Mesenchymal stem cell (in vitro differentiated cells and primary cell): Measurements from ENCODE around the gene HNRNPM.

ENCODE experiments used
- DNase-seq: peaks from one replicate; pipeline ENCODE4 v3.0.0-alpha.2; 2013
- H2AFZ ChIP-seq: one replicate; pipeline ENCODE4 v1.6.1; 2013; ENCODE audit warnings: low read depth, mild to moderate bottlenecking, control low read depth, inconsistent platforms, low read length, moderate library complexity
- H2AK5ac ChIP-seq: 2 replicates; pipeline ENCODE4 v1.6.1; 2013; ENCODE audit warnings: low read length, moderate library complexity, mild to moderate bottlenecking, inconsistent platforms; ENCODE audit not compliant: severe bottlenecking
- H2BK120ac ChIP-seq: one replicate; pipeline ENCODE4 v1.6.1; 2013; ENCODE audit warnings: low read depth, mild to moderate bottlenecking, inconsistent platforms, low read length, moderate library complexity
- H2BK12ac ChIP-seq, 2 experiments: one replicate each; pipeline ENCODE4 v1.6.1; 2013; ENCODE audit warnings: inconsistent platforms in 2 of 2, low read length in 2 of 2, mild to moderate bottlenecking in 2 of 2, moderate library complexity in 2 of 2, control low read depth in 1 of 2
- H2BK15ac ChIP-seq: one replicate; pipeline ENCODE4 v1.6.1; 2013; ENCODE audit warnings: mild to moderate bottlenecking, low read depth, inconsistent platforms; ENCODE audit not compliant: poor library complexity, severe bottlenecking
- H2BK5ac ChIP-seq: 2 replicates; pipeline ENCODE4 v1.6.1; 2013; ENCODE audit warnings: low read depth, mild to moderate bottlenecking, low read length, control low read depth, inconsistent platforms; ENCODE audit not compliant: poor library complexity, severe bottlenecking
- H3K14ac ChIP-seq, 2 experiments: one replicate each; pipeline ENCODE4 v1.6.1; 2013; ENCODE audit warnings: inconsistent platforms in 2 of 2, low read length in 2 of 2, control low read depth in 1 of 2, mild to moderate bottlenecking in 1 of 2, moderate library complexity in 1 of 2
- H3K18ac ChIP-seq, 2 experiments: one replicate each; pipeline ENCODE4 v1.6.1; 2013; ENCODE audit warnings: inconsistent platforms in 2 of 2, low read length in 2 of 2, control low read depth in 1 of 2, low read depth in 1 of 2, mild to moderate bottlenecking in 1 of 2
- H3K23ac ChIP-seq, 2 experiments: one replicate each; pipeline ENCODE4 v1.6.1; 2013; ENCODE audit warnings: inconsistent platforms in 2 of 2, low read length in 2 of 2, mild to moderate bottlenecking in 2 of 2, moderate library complexity in 2 of 2, control low read depth in 1 of 2
- H3K27ac ChIP-seq: 2 replicates; pipeline ENCODE4 v1.5.1; 2013; ENCODE audit warnings: mild to moderate bottlenecking, moderate library complexity, low read length, control low read depth, inconsistent platforms; ENCODE audit not compliant: poor library complexity, severe bottlenecking
- H3K27me3 ChIP-seq, 2 experiments: 2 replicates each; pipeline versions ENCODE4 v1.6.1 to v1.7.0; 2013; ENCODE audit warnings: low read length in 2 of 2, mild to moderate bottlenecking in 2 of 2, moderate library complexity in 2 of 2, control low read depth in 1 of 2, inconsistent platforms in 1 of 2; ENCODE audit not compliant: control insufficient read depth in 1 of 2, insufficient read depth in 1 of 2
- H3K36me3 ChIP-seq, 2 experiments: 2 replicates each; pipeline versions ENCODE4 v1.6.1 to v1.7.0; 2013; ENCODE audit warnings: low read length in 2 of 2, control low read depth in 1 of 2, inconsistent platforms in 1 of 2, low read depth in 1 of 2, mild to moderate bottlenecking in 1 of 2; ENCODE audit not compliant: insufficient read depth in 2 of 2, control insufficient read depth in 1 of 2
- H3K4ac ChIP-seq, 2 experiments: one replicate each; pipeline ENCODE4 v1.6.1; 2013; ENCODE audit warnings: inconsistent platforms in 2 of 2, low read length in 2 of 2, mild to moderate bottlenecking in 2 of 2, moderate library complexity in 2 of 2, control low read depth in 1 of 2, low read depth in 1 of 2
- H3K4me1 ChIP-seq: 2 replicates; pipeline ENCODE4 v1.6.1; 2013; ENCODE audit warnings: low read depth, low read length, control low read depth; ENCODE audit not compliant: control insufficient read depth, insufficient read depth
- H3K4me2 ChIP-seq: 2 replicates; pipeline ENCODE4 v1.6.1; 2013; ENCODE audit warnings: low read length, mild to moderate bottlenecking, inconsistent platforms; ENCODE audit not compliant: poor library complexity, severe bottlenecking
- H3K4me3 ChIP-seq, 2 experiments: 2 replicates each; pipeline versions ENCODE4 v1.5.1 to v1.7.0; 2013; ENCODE audit warnings: low read length in 2 of 2, mild to moderate bottlenecking in 2 of 2, control low read depth in 1 of 2, low read depth in 1 of 2; ENCODE audit not compliant: insufficient read depth in 1 of 2
- H3K79me1 ChIP-seq: replicated peaks from 2 replicates; pipeline ENCODE4 v1.6.1; 2013; ENCODE audit warnings: mild to moderate bottlenecking, control low read depth, low read length, inconsistent platforms; ENCODE audit not compliant: poor library complexity, severe bottlenecking
- H3K9ac ChIP-seq: 2 replicates; pipeline ENCODE4 v1.7.0; 2013; ENCODE audit warnings: mild to moderate bottlenecking, low read length, moderate library complexity
- H3K9me3 ChIP-seq: 2 replicates; pipeline ENCODE4 v1.7.0; 2013; ENCODE audit warnings: mild to moderate bottlenecking, low read length; ENCODE audit not compliant: control insufficient read depth
- H4K8ac ChIP-seq: one replicate; pipeline ENCODE4 v1.6.1; 2013; ENCODE audit warnings: inconsistent platforms, mild to moderate bottlenecking, low read length, moderate library complexity
- H4K91ac ChIP-seq: one replicate; pipeline ENCODE4 v1.6.1; 2013; ENCODE audit warnings: mild to moderate bottlenecking, low read length, inconsistent platforms
- WGBS: methylation state at CpG from one replicate; pipeline ENCODE4 v1.1.7; 2013; ENCODE audit warnings: mixed read lengths; 5-methylcytosine and 5-hydroxymethylcytosine counted together

The HNRNPM gene

DNA sequence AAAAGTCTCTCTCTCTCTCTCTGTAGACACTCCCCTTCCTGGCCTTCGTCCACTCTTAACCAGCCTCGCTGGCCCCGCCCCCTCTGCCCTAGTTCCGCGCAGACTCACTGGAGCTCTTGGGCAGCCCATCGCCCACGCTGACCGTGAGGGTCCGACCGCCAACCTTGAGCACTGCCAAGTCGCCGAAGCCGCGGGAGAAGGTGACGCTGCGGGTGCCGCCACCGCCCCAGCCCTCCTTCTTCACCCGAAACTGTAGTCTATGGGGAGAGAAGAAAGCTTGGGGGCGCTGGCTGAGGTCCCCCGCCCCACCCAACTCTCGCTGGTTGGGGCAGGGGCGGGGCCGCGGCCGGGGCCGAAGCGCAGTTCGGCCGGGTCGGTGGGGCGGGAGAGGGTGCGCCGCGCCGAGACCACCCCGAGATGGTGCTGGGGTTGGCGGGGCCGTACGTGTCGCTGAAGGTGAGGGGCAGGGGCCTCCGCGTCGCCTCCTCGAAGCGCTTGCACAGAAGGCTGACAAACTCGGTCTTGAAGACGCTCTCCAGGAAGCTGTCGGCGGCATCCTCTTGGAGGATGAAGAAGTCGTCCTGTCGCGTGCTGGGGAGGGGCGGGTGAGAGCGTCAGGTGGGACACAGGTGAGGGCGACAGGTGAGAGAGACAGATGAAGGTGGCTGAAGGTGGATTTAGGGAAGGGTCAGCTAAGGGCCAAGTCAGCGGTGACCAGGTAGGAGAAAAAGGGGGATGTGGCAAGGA is 81.7 kb downstream of the HNRNPM start:
- Histone ChIP-seq H2AFZ (peak overlapping the region; percentile 48), H3K36me3 (peaks cover 0 to 7% of the 10 kb centered on the region in 2 experiments), H2AK5ac (no peak overlapping the region), H3K4ac (peak overlapping the region in 1 of 2 experiments; percentile 45), H2BK120ac (peak overlapping the region; percentile 86), H3K4me3 (peak overlapping the region; percentile 72 to 97), H3K4me1 (peaks cover 9% of the 10 kb centered on the region), H3K27ac (peak overlapping the region; percentile 81), H3K9me3 (no peaks in the 10 kb centered on the region), H4K91ac (peak overlapping the region; percentile 70), H3K4me2 (peak overlapping the region; percentile 64), H3K27me3 (no peaks in the 10 kb centered on the region), H2BK15ac (peak overlapping the region; percentile 60), H3K79me1 (peaks cover 24% of the 10 kb centered on the region), H3K23ac (no peak overlapping the region), H3K14ac (peak overlapping the region in 1 of 2 experiments; percentile 63), H3K18ac (peak overlapping the region; percentile 10 to 88), H4K8ac (peak overlapping the region; percentile 62), H2BK12ac (peak overlapping the region in 1 of 2 experiments; percentile 45), H2BK5ac (no peak overlapping the region), H3K9ac (peak overlapping the region; percentile 91)
- 3% methylated on average over 48 of the region's 57 CpGs for whole genome bisulfite sequencing
- DNase-seq, result peak; percentile 95

DNA sequence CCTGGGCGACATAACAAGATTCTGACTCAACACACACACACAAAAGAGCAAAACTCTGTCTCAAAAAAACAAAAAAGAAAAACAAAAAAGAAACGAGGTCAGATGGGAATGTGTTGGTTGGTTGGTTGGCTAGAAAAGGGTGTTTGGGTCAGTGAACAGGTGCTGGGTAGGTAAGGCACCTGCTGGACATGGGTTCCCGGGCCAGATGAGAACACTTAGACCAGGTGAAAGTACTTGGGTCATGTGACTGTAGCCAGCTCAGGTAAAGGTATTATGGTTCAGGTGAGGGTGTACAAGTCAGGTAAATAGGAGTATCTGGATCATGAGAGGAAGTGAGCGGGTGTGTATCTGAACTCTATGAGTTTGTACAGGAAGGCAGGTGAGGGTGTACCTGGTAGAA is 83.7 kb downstream of the HNRNPM start:
- H3K4me1 ChIP-seq, result peaks cover 9% of the 10 kb centered on the region
- H3K23ac ChIP-seq, result no peak overlapping the region
- no peak overlapping the region for H4K8ac ChIP-seq
- H2BK120ac ChIP-seq, result no peak overlapping the region
- peaks cover 24% of the 10 kb centered on the region for H3K79me1 ChIP-seq
- H3K9ac ChIP-seq, result no peak overlapping the region
- H3K27ac ChIP-seq, result no peak overlapping the region
- H3K18ac ChIP-seq, result no peak overlapping the region
- H2AK5ac ChIP-seq, result no peak overlapping the region
- no peak overlapping the region for H3K4me3 ChIP-seq
- WGBS, result 75% methylated on average over 3 of the region's 4 CpGs
- H2AFZ ChIP-seq, result no peak overlapping the region
- H2BK15ac ChIP-seq, result no peak overlapping the region
- H3K14ac ChIP-seq, result no peak overlapping the region
- no peaks in the 10 kb centered on the region for H3K27me3 ChIP-seq
- H2BK12ac ChIP-seq, result no peak overlapping the region
- no peak overlapping the region for H4K91ac ChIP-seq
- no peak overlapping the region for H3K4me2 ChIP-seq
- no peak overlapping the region for H2BK5ac ChIP-seq
- DNase-seq, result no peak
- peaks cover 0 to 7% of the 10 kb centered on the region in 2 experiments for H3K36me3 ChIP-seq
- H3K4ac ChIP-seq, result no peak overlapping the region
- no peaks in the 10 kb centered on the region for H3K9me3 ChIP-seq

DNA sequence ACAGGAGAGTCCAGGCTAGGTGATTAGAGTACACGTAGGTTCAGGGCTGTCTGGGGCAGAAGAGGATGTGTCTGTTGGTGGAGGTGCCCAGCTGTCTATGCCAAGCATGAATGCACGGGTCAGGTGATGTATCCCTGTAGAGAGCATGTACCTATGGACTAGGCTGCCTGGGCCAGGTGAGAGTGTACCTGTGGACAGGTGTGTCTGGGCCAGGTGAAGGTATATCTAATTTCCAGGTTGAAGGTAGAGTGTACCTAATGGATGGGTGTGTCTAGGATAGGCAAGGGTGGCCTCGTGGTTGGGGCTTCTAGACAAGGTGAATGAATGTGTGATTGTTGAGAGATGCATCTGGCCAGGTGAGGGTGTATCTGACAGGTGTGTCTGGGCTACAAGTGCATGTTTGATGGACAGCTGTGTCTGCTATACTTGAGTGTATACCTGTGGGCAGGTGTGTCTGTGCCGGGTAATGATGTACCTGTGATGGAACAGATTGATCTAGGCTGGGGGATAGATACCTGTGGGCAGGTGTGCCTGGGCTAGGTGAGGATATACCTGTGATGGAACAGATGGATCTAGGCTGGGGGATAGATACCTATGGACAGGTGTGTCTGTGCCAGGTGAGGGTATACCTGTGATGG is 84.7 kb downstream of the HNRNPM start:
- H3K79me1 ChIP-seq, result peaks cover 24% of the 10 kb centered on the region
- H2AFZ ChIP-seq, result no peak overlapping the region
- H3K4me1 ChIP-seq, result peaks cover 9% of the 10 kb centered on the region
- H3K4me2 ChIP-seq, result no peak overlapping the region
- H4K8ac ChIP-seq, result no peak overlapping the region
- no peak overlapping the region for H2BK12ac ChIP-seq
- no peak overlapping the region for H2BK120ac ChIP-seq
- H3K18ac ChIP-seq, result no peak overlapping the region
- no peak overlapping the region for H2BK15ac ChIP-seq
- H2AK5ac ChIP-seq, result no peak overlapping the region
- H3K27me3 ChIP-seq, result no peaks in the 10 kb centered on the region
- H2BK5ac ChIP-seq, result no peak overlapping the region
- no peak overlapping the region for H3K4me3 ChIP-seq
- peaks cover 0 to 7% of the 10 kb centered on the region in 2 experiments for H3K36me3 ChIP-seq
- no peaks in the 10 kb centered on the region for H3K9me3 ChIP-seq
- no peak overlapping the region for H3K27ac ChIP-seq
- DNase-seq, result no peak
- H3K9ac ChIP-seq, result no peak overlapping the region
- H4K91ac ChIP-seq, result no peak overlapping the region
- H3K23ac ChIP-seq, result no peak overlapping the region
- no peak overlapping the region for H3K4ac ChIP-seq
- no peak overlapping the region for H3K14ac ChIP-seq
- 95% methylated on average over 4 of the region's 4 CpGs for WGBS

DNA sequence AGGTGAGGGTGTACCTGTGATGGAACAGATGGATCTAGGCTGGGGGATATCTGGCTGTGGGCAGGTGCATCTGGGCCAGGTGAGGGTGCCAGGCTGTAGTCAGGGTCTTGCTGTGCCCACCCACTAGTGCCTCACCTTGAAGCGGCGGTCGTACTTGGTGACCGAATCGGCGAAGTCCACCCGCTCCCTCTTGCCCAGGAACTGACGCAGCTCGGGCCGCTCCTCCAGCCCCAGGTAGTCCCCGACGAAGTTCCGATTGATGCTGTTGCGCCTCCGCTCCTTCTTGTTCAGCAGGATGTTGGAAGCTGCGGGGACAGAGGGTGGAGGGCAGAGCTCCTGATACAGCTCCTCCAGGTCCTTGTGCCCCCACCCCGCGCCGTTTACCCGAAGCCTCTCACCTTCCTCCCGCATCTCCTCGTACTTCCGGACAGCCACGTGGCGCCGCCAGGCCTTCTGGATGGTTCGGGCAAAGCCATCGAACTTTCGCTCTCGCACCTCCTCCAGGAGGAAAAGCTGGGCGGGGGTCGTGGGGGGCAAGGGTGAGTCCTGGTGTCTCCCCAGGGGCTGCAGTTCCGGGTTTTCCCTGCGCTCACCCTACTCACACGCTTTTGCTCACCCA is 85.4 kb downstream of the HNRNPM start:
- no peak for DNase-seq
- Histone ChIP-seq H2BK120ac (no peak overlapping the region), H2AK5ac (no peak overlapping the region), H3K79me1 (peaks cover 24% of the 10 kb centered on the region), H2BK5ac (no peak overlapping the region), H4K8ac (no peak overlapping the region), H2BK12ac (no peak overlapping the region), H2AFZ (no peak overlapping the region), H3K14ac (no peak overlapping the region), H3K4me2 (no peak overlapping the region), H3K36me3 (peaks cover 0 to 7% of the 10 kb centered on the region in 2 experiments), H3K27me3 (no peaks in the 10 kb centered on the region), H3K9ac (no peak overlapping the region), H3K23ac (no peak overlapping the region), H4K91ac (no peak overlapping the region), H3K18ac (no peak overlapping the region), H3K9me3 (no peaks in the 10 kb centered on the region), H3K27ac (no peak overlapping the region), H3K4me3 (no peak overlapping the region), H3K4ac (no peak overlapping the region), H3K4me1 (peaks cover 9% of the 10 kb centered on the region), H2BK15ac (no peak overlapping the region)
- 95% methylated on average over 35 of the region's 35 CpGs for WGBS
